B cell (primary cell): ENCODE data around the gene DHH. TPM values are rescaled to one million over a fixed set of nuclear protein-coding genes. Genes with fewer than 3 reads are reported as not detected.

Experiments used
- ATAC-seq: fragments of 200-7000 bp; cut with Tn5 transposase; one replicate; pipeline ENCODE4 v1.10.0; 2021; ENCODE audit warnings: low read depth, mild to moderate bottlenecking, moderate number of reproducible peaks, moderate library complexity
- CTCF ChIA-PET: fragments of 350-600 bp; sonication (Branson Sonifier 250); formaldehyde crosslinking; loops from one replicate; lab custom pipeline; 2021; ENCODE audit warnings: antibody characterized with exemption, inconsistent platforms; lab: Charles Lee
- POLR2A ChIA-PET: fragments of 350-600 bp; sonication (Branson Sonifier 250); formaldehyde crosslinking; loops from one replicate; lab custom pipeline; 2021; ENCODE audit warnings: antibody characterized with exemption; lab: Charles Lee
- DNase-seq: peaks from one replicate; pipeline ENCODE4 v3.0.0; 2013
- H2AFZ ChIP-seq: 2 replicates; pipeline ENCODE4 v1.6.1; 2012; ENCODE audit warnings: mild to moderate bottlenecking, low read depth, low read length; ENCODE audit not compliant: insufficient read depth, poor library complexity, severe bottlenecking
- H3K27ac ChIP-seq, 2 donors: 1 replicate in 1 of 2; 2 replicates in 1 of 2; pipeline ENCODE4 v1.5.1; 2012 to 2013; ENCODE audit warnings: low read length in 2 of 2, mild to moderate bottlenecking in 2 of 2, moderate library complexity in 1 of 2
- H3K27me3 ChIP-seq, 4 experiments: fragments of 200-600 bp in 1 of 4; sonication (generic) in 1 of 4; replicated peaks in 1 of 4; 1 replicate in 2 of 4; 2 replicates in 2 of 4; pipeline versions ENCODE4 v1.6.1 to v1.7.0; 2013 to 2016; ENCODE audit warnings: low read length in 3 of 4, mild to moderate bottlenecking in 2 of 4, mixed read lengths in 1 of 4, moderate library complexity in 1 of 4; ENCODE audit not compliant: insufficient read depth in 4 of 4, control insufficient read depth in 3 of 4; ENCODE audit errors: control extremely low read depth in 1 of 4
- H3K36me3 ChIP-seq, 2 experiments: replicated peaks in 1 of 2; 1 replicate in 1 of 2; 2 replicates in 1 of 2; pipeline versions ENCODE4 v1.6.1 to v1.7.1; 2013; ENCODE audit warnings: low read length in 1 of 2; ENCODE audit not compliant: insufficient read depth in 2 of 2, control insufficient read depth in 1 of 2; ENCODE audit errors: control extremely low read depth in 1 of 2, extremely low read depth in 1 of 2
- H3K4me1 ChIP-seq, 2 donors: fragments of 200-600 bp in 1 of 2; sonication (generic) in 1 of 2; 1 replicate in 1 of 2; 2 replicates in 1 of 2; pipeline versions ENCODE4 v1.5.1 to v1.6.1; 2013 to 2017; ENCODE audit warnings: low read length in 2 of 2; ENCODE audit not compliant: control insufficient read depth in 2 of 2, insufficient read depth in 2 of 2
- H3K4me2 ChIP-seq: replicated peaks from 2 replicates; pipeline ENCODE3; 2012; ENCODE audit warnings: mild to moderate bottlenecking, low read depth, low read length; ENCODE audit not compliant: poor library complexity, severe bottlenecking
- H3K4me3 ChIP-seq, 5 experiments: fragments of 200-600 bp in 1 of 5; sonication (generic) in 1 of 5; 1 replicate in 3 of 5; 2 replicates in 2 of 5; pipeline versions ENCODE4 v1.5.1 to v1.7.0; 2011 to 2016; ENCODE audit warnings: low read length in 4 of 5, mild to moderate bottlenecking in 4 of 5, low read depth in 2 of 5, control low read depth in 1 of 5, moderate library complexity in 1 of 5; ENCODE audit not compliant: insufficient read depth in 1 of 5; ENCODE audit errors: control extremely low read depth in 1 of 5, extremely low read depth in 1 of 5
- H3K79me2 ChIP-seq: fragments of 200-600 bp; sonication (generic); one replicate; pipeline ENCODE4 v1.6.0; 2016; ENCODE audit warnings: low read length; ENCODE audit not compliant: control insufficient read depth, insufficient read depth
- H3K9ac ChIP-seq: fragments of 200-600 bp; sonication (generic); 2 replicates; pipeline ENCODE4 v1.6.1; 2017; ENCODE audit warnings: mild to moderate bottlenecking, low read length, moderate library complexity
- H3K9me3 ChIP-seq, 3 donors: one replicate each; pipeline versions ENCODE4 v1.6.1 to v1.7.1; 2013; ENCODE audit warnings: low read length in 2 of 3; ENCODE audit not compliant: control insufficient read depth in 2 of 3, insufficient read depth in 1 of 3; ENCODE audit errors: control extremely low read depth in 1 of 3
- H4K20me1 ChIP-seq: 2 replicates; pipeline ENCODE4 v1.6.0; 2012; ENCODE audit warnings: mild to moderate bottlenecking, low read length; ENCODE audit not compliant: insufficient read depth, control insufficient read depth, poor library complexity, severe bottlenecking
- H3K27ac Mint-ChIP-seq: one replicate; pipeline ENCODE4 v1.8.0; 2021; ENCODE audit warnings: mixed read lengths
- H3K27me3 Mint-ChIP-seq: one replicate; pipeline ENCODE4 v1.8.0; 2021; ENCODE audit warnings: mixed read lengths
- H3K4me1 Mint-ChIP-seq: one replicate; pipeline ENCODE4 v1.8.0; 2021; ENCODE audit warnings: mixed read lengths
- H3K4me3 Mint-ChIP-seq: one replicate; pipeline ENCODE4 v1.8.0; 2021; ENCODE audit warnings: mixed read lengths
- H3K9me3 Mint-ChIP-seq: one replicate; pipeline ENCODE4 v1.8.0; 2022; ENCODE audit warnings: mixed read lengths; ENCODE audit not compliant: insufficient read depth
- EZH2 ChIP-seq: IDR thresholded peaks from 2 replicates; pipeline ENCODE4 v1.6.1; 2012; ENCODE audit warnings: borderline replicate concordance, low read depth, mild to moderate bottlenecking, moderate library complexity, low read length; ENCODE audit not compliant: insufficient read depth, poor library complexity, severe bottlenecking
- WGBS: methylation state at CpG from one replicate; pipeline ENCODE4 v1.1.5; 2013; ENCODE audit warnings: missing lambda C conversion rate; ENCODE audit not compliant: insufficient coverage; 5-methylcytosine and 5-hydroxymethylcytosine counted together
- intact Hi-C: fragments of 100-400 bp; cut with micrococcal nuclease; formaldehyde crosslinking; loops from one replicate; pipeline ENCODE4 v1.10.0; 2022
- polyA plus RNA-seq: library from polyadenylated mRNA; depleted of rRNA; stranded (reverse); fragments of >200 nt; gene quantifications from 2 replicates; pipeline ENCODE4 v1.2.3, GENCODE V29; 2012
- total RNA-seq, 2 donors: library from RNA; stranded (reverse); fragments of 120-200 nt in 1 of 2; gene quantifications; 1 replicate in 1 of 2; 2 replicates in 1 of 2; pipeline versions ENCODE4 v1.2.3 to v1.2.4, GENCODE V29; 2013 to 2022
- TF ChIP-seq, protein P1 (sequence below): fragments of 200-600 bp; IDR thresholded peaks from one replicate; pipeline ENCODE4 v1.8.0; 2022; ENCODE audit warnings: antibody characterized with exemption, mild to moderate bottlenecking

Gene DHH
- total and polyA plus RNA-seq, 2 donors (not counting 1 experiment from before 2014, with no cell fraction given), result 0.07 to 0.81 TPM

DNA sequence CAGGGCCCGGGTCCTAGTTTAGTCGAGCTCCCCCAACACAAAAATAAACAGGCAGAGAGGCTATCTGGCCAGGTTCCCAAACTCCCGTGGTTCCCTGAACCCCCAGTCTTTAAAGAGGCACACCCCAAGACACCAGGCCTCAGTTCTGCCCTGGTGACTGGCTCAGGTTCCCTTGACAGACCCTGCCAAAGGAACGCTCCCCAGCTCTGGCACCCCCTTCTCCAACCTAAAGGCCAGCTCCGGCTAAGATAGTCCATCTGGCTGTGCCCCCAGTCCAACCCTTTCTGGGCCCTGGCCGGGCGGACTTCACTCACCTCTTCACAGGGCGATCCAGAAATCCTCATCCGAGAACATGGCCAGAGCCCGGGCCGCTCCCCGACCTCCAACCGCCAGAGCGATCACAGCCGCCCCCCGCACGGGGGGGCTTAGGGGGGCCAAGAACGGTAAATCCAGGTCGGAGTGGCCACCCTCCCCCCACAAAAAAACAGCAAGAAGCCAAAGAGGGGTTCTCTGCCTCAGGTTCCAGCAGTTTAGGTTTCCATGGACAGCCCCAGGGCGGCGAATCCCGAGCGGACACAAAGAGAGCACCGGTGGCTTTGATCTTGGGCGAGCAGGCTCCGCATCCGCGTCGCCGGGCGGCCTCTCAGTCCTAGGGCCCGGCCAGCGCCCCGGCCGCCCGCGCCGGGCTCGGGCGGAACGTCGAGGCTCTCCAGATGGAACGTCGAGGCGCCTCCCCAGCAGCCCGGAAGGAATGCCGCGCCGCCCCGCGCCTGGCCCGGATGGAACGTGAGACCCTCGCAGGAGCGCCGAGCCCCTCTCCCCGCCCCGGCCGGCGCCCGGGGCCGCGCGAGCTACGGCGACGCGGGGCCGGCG, 35.1 kb downstream of the DHH start:
- ATAC-seq, result peak; percentile 2
- H3K9me3 Mint-ChIP-seq, result no peaks in the 10 kb centered on the region
- peaks cover 0 to 7% of the 10 kb centered on the region in 2 experiments for H3K36me3 ChIP-seq
- WGBS, result under 1% methylated on average over 69 of the region's 70 CpGs
- peaks cover 73% of the 10 kb centered on the region for H3K79me2 ChIP-seq
- peak overlapping the region; percentile 97 for H3K4me2 ChIP-seq
- ChIA-PET CTCF (interaction anchor here (1.1 to 1.6 kb wide), 4 partner anchors 10 to 129 kb away, joined by 3 to 5 read pairs (median 4); partner anchors contain the start of genes RHEBL1, TUBA1A and TUBA1B), POLR2A (interaction anchor here (1.1 to 2.5 kb wide), 3 partner anchors 10 to 71 kb away, joined by 3 to 12 read pairs (median 4); partner anchors contain the start of genes RHEBL1 and TUBA1B)
- no peak for TF ChIP-seq EZH2
- TF ChIP-seq, protein P1, sequence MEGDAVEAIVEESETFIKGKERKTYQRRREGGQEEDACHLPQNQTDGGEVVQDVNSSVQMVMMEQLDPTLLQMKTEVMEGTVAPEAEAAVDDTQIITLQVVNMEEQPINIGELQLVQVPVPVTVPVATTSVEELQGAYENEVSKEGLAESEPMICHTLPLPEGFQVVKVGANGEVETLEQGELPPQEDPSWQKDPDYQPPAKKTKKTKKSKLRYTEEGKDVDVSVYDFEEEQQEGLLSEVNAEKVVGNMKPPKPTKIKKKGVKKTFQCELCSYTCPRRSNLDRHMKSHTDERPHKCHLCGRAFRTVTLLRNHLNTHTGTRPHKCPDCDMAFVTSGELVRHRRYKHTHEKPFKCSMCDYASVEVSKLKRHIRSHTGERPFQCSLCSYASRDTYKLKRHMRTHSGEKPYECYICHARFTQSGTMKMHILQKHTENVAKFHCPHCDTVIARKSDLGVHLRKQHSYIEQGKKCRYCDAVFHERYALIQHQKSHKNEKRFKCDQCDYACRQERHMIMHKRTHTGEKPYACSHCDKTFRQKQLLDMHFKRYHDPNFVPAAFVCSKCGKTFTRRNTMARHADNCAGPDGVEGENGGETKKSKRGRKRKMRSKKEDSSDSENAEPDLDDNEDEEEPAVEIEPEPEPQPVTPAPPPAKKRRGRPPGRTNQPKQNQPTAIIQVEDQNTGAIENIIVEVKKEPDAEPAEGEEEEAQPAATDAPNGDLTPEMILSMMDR, result no peak
- peaks cover 52% of the 10 kb centered on the region for H4K20me1 ChIP-seq
- H3K9ac ChIP-seq, result peak overlapping the region; percentile 93
- no peak for DNase-seq
- intact Hi-C loops, result loop anchor here (1.0 to 10.0 kb wide), 6 partner anchors 11 to 345 kb away; partner anchors contain the start of genes CCNT1, DDN, PRKAG1 and TUBA1A
- peak overlapping the region; percentile 77 to 88 for H3K27ac ChIP-seq
- H3K27ac Mint-ChIP-seq, result peak overlapping the region; percentile 92
- peak overlapping the region; percentile 99 for H2AFZ ChIP-seq
- H3K4me3 Mint-ChIP-seq, result peak overlapping the region; percentile 92
- H3K4me3 ChIP-seq, result peak overlapping the region; percentile 81 to 97 (median 91)
- H3K9me3 ChIP-seq, result no peaks in the 10 kb centered on the region
- peaks cover 59% of the 10 kb centered on the region for H3K4me1 Mint-ChIP-seq
- peaks cover 51 to 57% of the 10 kb centered on the region in 2 donors for H3K4me1 ChIP-seq
- H3K27me3 Mint-ChIP-seq, result no peaks in the 10 kb centered on the region
- H3K27me3 ChIP-seq, result no peaks in the 10 kb centered on the region
